Measurements from ENCODE around the gene TGFA.

GRCh38 chr2:70529610-70530009 lies 24.0 kb downstream of the TGFA start:
- TF ChIP-seq CTCF (conservative IDR thresholded peaks at IDR 0.05; ENCODE audit: low read depth in 2 of 2) (no peak), ZNF114 (CRISPR knock-in tag; IDR thresholded peaks at IDR 0.05) (no peak), POLR2AphosphoS5 (IDR thresholded peaks at IDR 0.05; ENCODE audit: low read depth) (no peak), EZH2 (IDR thresholded peaks at IDR 0.05; ENCODE audit: low read depth, unreplicated experiment) (no peak), CREB1 (CRISPR knock-in tag; IDR thresholded peaks at IDR 0.05; ENCODE audit: low read depth) (no peak)
- TF ChIP-seq, protein P1, sequence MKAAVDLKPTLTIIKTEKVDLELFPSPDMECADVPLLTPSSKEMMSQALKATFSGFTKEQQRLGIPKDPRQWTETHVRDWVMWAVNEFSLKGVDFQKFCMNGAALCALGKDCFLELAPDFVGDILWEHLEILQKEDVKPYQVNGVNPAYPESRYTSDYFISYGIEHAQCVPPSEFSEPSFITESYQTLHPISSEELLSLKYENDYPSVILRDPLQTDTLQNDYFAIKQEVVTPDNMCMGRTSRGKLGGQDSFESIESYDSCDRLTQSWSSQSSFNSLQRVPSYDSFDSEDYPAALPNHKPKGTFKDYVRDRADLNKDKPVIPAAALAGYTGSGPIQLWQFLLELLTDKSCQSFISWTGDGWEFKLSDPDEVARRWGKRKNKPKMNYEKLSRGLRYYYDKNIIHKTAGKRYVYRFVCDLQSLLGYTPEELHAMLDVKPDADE (IDR thresholded peaks at IDR 0.05) = no peak
- TF ChIP-seq, protein P2, sequence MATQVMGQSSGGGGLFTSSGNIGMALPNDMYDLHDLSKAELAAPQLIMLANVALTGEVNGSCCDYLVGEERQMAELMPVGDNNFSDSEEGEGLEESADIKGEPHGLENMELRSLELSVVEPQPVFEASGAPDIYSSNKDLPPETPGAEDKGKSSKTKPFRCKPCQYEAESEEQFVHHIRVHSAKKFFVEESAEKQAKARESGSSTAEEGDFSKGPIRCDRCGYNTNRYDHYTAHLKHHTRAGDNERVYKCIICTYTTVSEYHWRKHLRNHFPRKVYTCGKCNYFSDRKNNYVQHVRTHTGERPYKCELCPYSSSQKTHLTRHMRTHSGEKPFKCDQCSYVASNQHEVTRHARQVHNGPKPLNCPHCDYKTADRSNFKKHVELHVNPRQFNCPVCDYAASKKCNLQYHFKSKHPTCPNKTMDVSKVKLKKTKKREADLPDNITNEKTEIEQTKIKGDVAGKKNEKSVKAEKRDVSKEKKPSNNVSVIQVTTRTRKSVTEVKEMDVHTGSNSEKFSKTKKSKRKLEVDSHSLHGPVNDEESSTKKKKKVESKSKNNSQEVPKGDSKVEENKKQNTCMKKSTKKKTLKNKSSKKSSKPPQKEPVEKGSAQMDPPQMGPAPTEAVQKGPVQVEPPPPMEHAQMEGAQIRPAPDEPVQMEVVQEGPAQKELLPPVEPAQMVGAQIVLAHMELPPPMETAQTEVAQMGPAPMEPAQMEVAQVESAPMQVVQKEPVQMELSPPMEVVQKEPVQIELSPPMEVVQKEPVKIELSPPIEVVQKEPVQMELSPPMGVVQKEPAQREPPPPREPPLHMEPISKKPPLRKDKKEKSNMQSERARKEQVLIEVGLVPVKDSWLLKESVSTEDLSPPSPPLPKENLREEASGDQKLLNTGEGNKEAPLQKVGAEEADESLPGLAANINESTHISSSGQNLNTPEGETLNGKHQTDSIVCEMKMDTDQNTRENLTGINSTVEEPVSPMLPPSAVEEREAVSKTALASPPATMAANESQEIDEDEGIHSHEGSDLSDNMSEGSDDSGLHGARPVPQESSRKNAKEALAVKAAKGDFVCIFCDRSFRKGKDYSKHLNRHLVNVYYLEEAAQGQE (IDR thresholded peaks at IDR 0.05; ENCODE audit: unreplicated experiment) = no peak
